Bronchial epithelial cell (primary cell): ENCODE measurements around the gene TWF1. TPM values are rescaled to one million over a fixed set of nuclear protein-coding genes. Genes with fewer than 3 reads are reported as not detected.
A peak's percentile ranks its signal among the peaks of the same experiment; 100 is the strongest.
"Not testable (repeated sequence)": the region's sequence is repeated elsewhere in the genome, so short reads cannot be mapped to it uniquely, and the experiment has no call there.

Experiments used
- DNase-seq: peaks from one replicate; pipeline ENCODE4 v3.0.0-alpha.2; 2010; ENCODE audit warnings: low read depth
- FAIRE-seq: peaks from 2 replicates; lab custom pipeline; 2011; peaks lifted over from hg19 to GRCh38; lab: Jason Lieb, UNC
- H3K27me3 ChIP-seq: 2 replicates; pipeline ENCODE4 v1.5.1; 2011; ENCODE audit warnings: low read length; ENCODE audit not compliant: control insufficient read depth, insufficient read depth
- H3K36me3 ChIP-seq: 2 replicates; pipeline ENCODE4 v1.5.1; 2011; ENCODE audit warnings: low read length; ENCODE audit not compliant: control insufficient read depth, insufficient read depth
- H3K4me3 ChIP-seq: 2 replicates; pipeline ENCODE4 v1.5.1; 2011; ENCODE audit warnings: mild to moderate bottlenecking, low read depth, low read length, control low read depth
- CTCF ChIP-seq: IDR thresholded peaks from 2 replicates; pipeline ENCODE4 v1.5.1; 2011; ENCODE audit warnings: mild to moderate bottlenecking, moderate library complexity, low read length, control low read depth, inconsistent platforms; ENCODE audit not compliant: insufficient read depth, severe bottlenecking
- total RNA-seq: library from RNA; depleted of rRNA; stranded (reverse); fragments of >200 nt; gene quantifications from 2 replicates; pipeline ENCODE4 v1.2.1, GENCODE V29; 2014

Gene TWF1
- total RNA-seq, 1 donor from 2014 or later: 146 TPM

- peak; percentile 65 for TF ChIP-seq CTCF
- no peak for FAIRE-seq
- DNase-seq: peak; percentile 96
These were observed 47.2 kb downstream of the TWF1 start, which contains the start of the genes IRAK4 and PUS7L for GRCh38 chr12:43758728-43759563. Gene IRAK4, plus strand, starts transcription at chr12:43758951. Its CDS starts 9,161 bp downstream, at chr12:43768112. Gene PUS7L, minus strand, starts transcription at chr12:43758790. Its CDS starts 3,545 bp downstream, at chr12:43755245.

GRCh38 chr12:43758247-43758727 lies 47.8 kb downstream of the TWF1 start:
- Histone ChIP-seq H3K36me3 (no peaks in the 10 kb centered on the region), H3K27me3 (no peaks in the 10 kb centered on the region), H3K4me3 (peak overlapping the region; percentile 64)
- no peak for TF ChIP-seq CTCF
- peak; percentile 43 for DNase-seq
- no peak for FAIRE-seq

More at GRCh38 chr12:43758728-43759563, 47.2 kb downstream of the TWF1 start, which contains the start of the genes IRAK4 and PUS7L:
- Histone ChIP-seq H3K36me3 (no peaks in the 10 kb centered on the region), H3K4me3 (peak within 1 kb of the TSS; percentile 64), H3K27me3 (no peaks in the 10 kb centered on the region)

GRCh38 chr12:43754015-43754414 lies 52.1 kb downstream of the TWF1 start:
- Histone ChIP-seq H3K4me3 (no peak overlapping the region), H3K27me3 (no peaks in the 10 kb centered on the region), H3K36me3 (no peaks in the 10 kb centered on the region)
- no peak for TF ChIP-seq CTCF
- DNase-seq (no peak), FAIRE-seq (no peak)

DNA sequence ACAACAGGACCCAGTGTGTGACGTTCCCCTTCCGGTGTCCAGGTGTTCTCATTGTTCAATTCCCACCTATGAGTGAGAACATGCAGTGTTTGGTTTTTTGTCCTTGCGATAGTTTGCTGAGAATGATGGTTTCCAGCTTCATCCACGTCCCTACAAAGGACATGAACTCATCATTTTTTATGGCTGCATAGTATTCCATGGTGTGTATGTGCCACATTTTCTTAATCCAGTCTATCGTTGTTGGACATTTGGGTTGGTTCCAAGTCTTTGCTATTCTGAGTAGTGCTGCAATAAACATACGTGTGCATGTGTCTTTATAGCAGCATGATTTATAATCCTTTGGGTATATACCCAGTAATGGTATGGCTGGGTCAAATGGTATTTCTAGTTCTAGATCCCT lies 54.8 kb downstream of the TWF1 start:
- not testable (repeated sequence) for DNase-seq, FAIRE-seq

GRCh38 chr12:43750814-43751213 lies 55.3 kb downstream of the TWF1 start:
- Histone ChIP-seq H3K4me3 (no peak overlapping the region), H3K36me3 (no peaks in the 10 kb centered on the region), H3K27me3 (no peaks in the 10 kb centered on the region)
- FAIRE-seq (no peak), DNase-seq (no peak)
- TF ChIP-seq CTCF: no peak

More for the DNA sequence above, 54.8 kb downstream of the TWF1 start:
- not testable (repeated sequence) for H3K36me3 ChIP-seq, H3K27me3 ChIP-seq, H3K4me3 ChIP-seq

DNA sequence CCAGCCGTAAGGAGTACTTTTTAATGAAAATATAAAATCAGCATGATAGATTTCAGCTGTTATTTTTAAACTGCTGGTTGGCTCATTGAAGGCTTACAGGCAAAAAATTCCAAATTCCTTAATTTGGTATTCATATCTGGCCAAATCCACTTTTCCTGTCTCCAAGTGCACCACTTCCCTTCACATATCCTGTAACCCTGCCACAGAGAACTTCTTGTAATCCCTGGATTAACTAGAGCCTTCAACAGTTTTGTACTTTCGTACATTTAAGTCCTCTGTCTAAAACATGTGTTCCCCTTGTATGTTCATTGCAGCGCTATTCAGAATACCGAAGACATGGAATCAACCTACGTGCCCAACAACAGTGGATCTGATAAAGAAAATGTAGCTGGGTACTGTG lies 57.1 kb downstream of the TWF1 start:
- FAIRE-seq: no peak
- TF ChIP-seq CTCF: no peak
- Histone ChIP-seq H3K4me3 (no peak overlapping the region), H3K36me3 (no peaks in the 10 kb centered on the region), H3K27me3 (no peaks in the 10 kb centered on the region)
- DNase-seq: no peak
